Mesothelial cell of epicardium (in vitro differentiated cells): ENCODE data around the gene NKAIN2. TPM values are rescaled to one million over a fixed set of nuclear protein-coding genes. Genes with fewer than 3 reads are reported as not detected.

Source experiments
- DNase-seq, 2 experiments: peaks; one replicate each; pipeline ENCODE4 v3.0.0; 2021; ENCODE audit warnings: low spot score in 2 of 2; ENCODE audit not compliant: unreplicated experiment in 2 of 2
- H3K27ac Mint-ChIP-seq: 2 replicates; pipeline ENCODE4 v1.8.0; 2021; ENCODE audit warnings: mixed read lengths
- H3K27me3 Mint-ChIP-seq: 2 replicates; pipeline ENCODE4 v1.8.0; 2021; ENCODE audit warnings: low read depth, mixed read lengths
- H3K36me3 Mint-ChIP-seq: 2 replicates; pipeline ENCODE4 v1.8.0; 2021; ENCODE audit warnings: mixed read lengths
- H3K4me1 Mint-ChIP-seq: 2 replicates; pipeline ENCODE4 v1.8.0; 2021; ENCODE audit warnings: mixed read lengths
- H3K4me3 Mint-ChIP-seq: 2 replicates; pipeline ENCODE4 v1.8.0; 2021; ENCODE audit warnings: mild to moderate bottlenecking, moderate library complexity, mixed read lengths
- H3K9me3 Mint-ChIP-seq: 2 replicates; pipeline ENCODE4 v1.8.0; 2021; ENCODE audit warnings: mixed read lengths
- CTCF ChIP-seq: fragments of 200-600 bp; sonication (generic); IDR thresholded peaks from one replicate; pipeline ENCODE4 v1.5.0; 2021; ENCODE audit warnings: antibody characterized with exemption; ENCODE audit not compliant: unreplicated experiment
- total RNA-seq: library from RNA; stranded (reverse); gene quantifications from 3 replicates; pipeline ENCODE4 v1.2.1, GENCODE V29; 2021

The NKAIN2 gene
- total RNA-seq, 1 donor from 2014 or later: 1.6 TPM

- no peak for DNase-seq
- Mint-ChIP-seq H3K36me3 (no peaks in the 10 kb centered on the region), H3K27ac (no peak overlapping the region), H3K4me1 (no peaks in the 10 kb centered on the region), H3K4me3 (no peak overlapping the region), H3K9me3 (no peaks in the 10 kb centered on the region), H3K27me3 (no peaks in the 10 kb centered on the region)
- TF ChIP-seq CTCF: no peak
Observed at GRCh38 chr6:124661097-124661661, 857.5 kb downstream of the NKAIN2 start.

GRCh38 chr6:124668028-124668427, 864.4 kb downstream of the NKAIN2 start:
- no peak for TF ChIP-seq CTCF
- peaks cover 2% of the 10 kb centered on the region for H3K27me3 Mint-ChIP-seq
- no peak for DNase-seq
- H3K9me3 Mint-ChIP-seq: no peaks in the 10 kb centered on the region
- no peak overlapping the region for H3K4me3 Mint-ChIP-seq
- no peaks in the 10 kb centered on the region for H3K36me3 Mint-ChIP-seq
- H3K27ac Mint-ChIP-seq: no peak overlapping the region
- no peaks in the 10 kb centered on the region for H3K4me1 Mint-ChIP-seq

GRCh38 chr6:124669713-124670480, 866.2 kb downstream of the NKAIN2 start:
- Mint-ChIP-seq H3K36me3 (no peaks in the 10 kb centered on the region), H3K9me3 (peaks cover 12% of the 10 kb centered on the region), H3K4me1 (no peaks in the 10 kb centered on the region), H3K27me3 (peaks cover 2% of the 10 kb centered on the region), H3K27ac (no peak overlapping the region), H3K4me3 (no peak overlapping the region)
- no peak for DNase-seq
- no peak for TF ChIP-seq CTCF

- no peak overlapping the region for H3K27ac Mint-ChIP-seq
- H3K4me3 Mint-ChIP-seq: no peak overlapping the region
- no peaks in the 10 kb centered on the region for H3K4me1 Mint-ChIP-seq
- H3K36me3 Mint-ChIP-seq: no peaks in the 10 kb centered on the region
- H3K27me3 Mint-ChIP-seq: peaks cover 2% of the 10 kb centered on the region
- no peak for DNase-seq
- peaks cover 17% of the 10 kb centered on the region for H3K9me3 Mint-ChIP-seq
- TF ChIP-seq CTCF: no peak
Observed at GRCh38 chr6:124670801-124671200, 867.1 kb downstream of the NKAIN2 start.

- no peaks in the 10 kb centered on the region for H3K36me3 Mint-ChIP-seq
- H3K27me3 Mint-ChIP-seq: peaks cover 2% of the 10 kb centered on the region
- H3K9me3 Mint-ChIP-seq: peaks cover 22% of the 10 kb centered on the region
- no peak overlapping the region for H3K4me3 Mint-ChIP-seq
- TF ChIP-seq CTCF: no peak
- H3K4me1 Mint-ChIP-seq: no peaks in the 10 kb centered on the region
- no peak overlapping the region for H3K27ac Mint-ChIP-seq
- DNase-seq: no peak
Observed at GRCh38 chr6:124671324-124671723, 867.7 kb downstream of the NKAIN2 start.
